SU-DHL-6 (cell line): ENCODE results near the gene STOM.

Experiments
- CTCF ChIP-seq: fragments of 200-600 bp; sonication (generic); IDR thresholded peaks from one replicate; pipeline ENCODE4 v1.5.1; 2017; ENCODE audit warnings: antibody characterized with exemption, mild to moderate bottlenecking, low read length, moderate library complexity; ENCODE audit not compliant: insufficient read depth, poor library complexity, severe bottlenecking
- EZH2phosphoT487 ChIP-seq: fragments of 200-600 bp; sonication (generic), shearing (Covaris generic); conservative IDR thresholded peaks from 2 replicates; pipeline ENCODE4 v1.6.1; 2018; ENCODE audit warnings: mild to moderate bottlenecking, antibody characterized with exemption, low read length, moderate library complexity, mixed read lengths

- TF ChIP-seq CTCF: no peak
- no peak for TF ChIP-seq EZH2phosphoT487
These were observed 61.3 kb downstream of the STOM start for GRCh38 chr9:121308765-121309164.
